HepG2 (cell line): ENCODE measurements around the gene RNF8. TPM values are rescaled to one million over a fixed set of nuclear protein-coding genes. Genes with fewer than 3 reads are reported as not detected.

Experiments used
- AFF4 ChIP-seq: sonication (generic); formaldehyde crosslinking; IDR thresholded peaks from 2 replicates; pipeline ENCODE4 v1.4.0; 2020; ENCODE audit warnings: missing genetic modification reagents
- CTCF ChIP-seq: sonication (generic); formaldehyde crosslinking; IDR thresholded peaks from 2 replicates; pipeline ENCODE4 v1.5.0; 2020; ENCODE audit warnings: mild to moderate bottlenecking, missing genetic modification reagents, moderate library complexity
- GABPA ChIP-seq, 2 experiments: IDR thresholded peaks; 2 replicates each; pipeline ENCODE4 v1.6.1; 2011 to 2016; ENCODE audit warnings: low read depth in 2 of 2, low read length in 1 of 2, missing biosample characterization in 1 of 2, missing genetic modification characterization in 1 of 2
- HHEX ChIP-seq: IDR thresholded peaks from 2 replicates; pipeline ENCODE4 v1.6.1; 2016; ENCODE audit warnings: control low read depth
- HNRNPLL ChIP-seq: fragments of 200-400 bp; formaldehyde crosslinking; IDR thresholded peaks from 2 replicates; pipeline ENCODE4 v1.6.1; 2017; ENCODE audit warnings: mild to moderate bottlenecking, low read depth, low read length; ENCODE audit not compliant: poor library complexity, severe bottlenecking
- HOMEZ ChIP-seq: IDR thresholded peaks from 2 replicates; pipeline ENCODE4 v1.6.1; 2016; ENCODE audit warnings: low read depth
- KLF11 ChIP-seq: IDR thresholded peaks from 2 replicates; pipeline ENCODE4 v1.6.1; 2016; ENCODE audit warnings: missing compliant biosample characterization
- KLF12 ChIP-seq: sonication (generic); formaldehyde crosslinking; IDR thresholded peaks from 2 replicates; pipeline ENCODE4 v1.4.0; 2020; ENCODE audit warnings: missing genetic modification reagents, borderline replicate concordance
- MIER3 ChIP-seq: IDR thresholded peaks from 2 replicates; pipeline ENCODE4 v1.6.1; 2016; ENCODE audit warnings: missing compliant biosample characterization, borderline replicate concordance
- MYPOP ChIP-seq: sonication (generic); formaldehyde crosslinking; IDR thresholded peaks from 2 replicates; pipeline ENCODE4 v1.8.1; 2023; ENCODE audit warnings: mild to moderate bottlenecking, moderate library complexity, missing genetic modification reagents
- SIN3B ChIP-seq: fragments of 150-350 bp; IDR thresholded peaks from 2 replicates; pipeline ENCODE4 v1.6.1; 2014; ENCODE audit warnings: low read length
- ZNF205 ChIP-seq: IDR thresholded peaks from 2 replicates; pipeline ENCODE4 v1.6.1; 2018; ENCODE audit warnings: missing biosample characterization, missing genetic modification reagents
- ZNF232 ChIP-seq: sonication (generic); formaldehyde crosslinking; IDR thresholded peaks from 2 replicates; pipeline ENCODE4 v1.4.0; 2020; ENCODE audit warnings: missing genetic modification reagents, borderline replicate concordance
- ZNF639 ChIP-seq: conservative IDR thresholded peaks from 2 replicates; pipeline ENCODE4 v1.6.1; 2018; ENCODE audit warnings: missing genetic modification reagents
- ZUFSP ChIP-seq: sonication (generic); formaldehyde crosslinking; IDR thresholded peaks from 2 replicates; pipeline ENCODE4 v1.9.0; 2021; ENCODE audit warnings: missing genetic modification reagents, mild to moderate bottlenecking, borderline replicate concordance
- polyA plus RNA-seq, 8 experiments: library from polyadenylated mRNA; depleted of rRNA in 3 of 8; stranded (reverse) in 7 of 8; unstranded in 1 of 8; fragments of >200 nt; fragmentation: Illumina TruSeq in 4 of 8; extraction: Trizol in 4 of 8; gene quantifications; 2 replicates each; pipeline versions ENCODE4 v1.2.1 to v1.2.3, GENCODE V29; 2011 to 2016; ENCODE audit warnings: low read depth in 4 of 8, missing spikeins in 1 of 8, mixed read lengths in 1 of 8; ENCODE audit not compliant: insufficient read depth in 1 of 8
- total RNA-seq, 5 experiments: library from RNA; depleted of rRNA; stranded (reverse); fragments of >200 nt; fragmentation: Illumina TruSeq; extraction: Trizol; gene quantifications; 2 replicates each; pipeline ENCODE4 v1.2.3, GENCODE V29; 2016; ENCODE audit warnings: low read depth in 1 of 5

The RNF8 gene
- total and polyA plus RNA-seq, 2 of the 13 experiments (the other 11 are each of a cell fraction or from before 2014, with no cell fraction given) = 21.8 to 47.6 TPM

GRCh38 chr6:37369321-37370201 is 15.8 kb downstream of the RNF8 start (continued):
- TF ChIP-seq ZUFSP (CRISPR knock-in tag) (no peak), AFF4 (CRISPR knock-in tag) (no peak), HOMEZ (0 out of 2 replicates have a peak, but pooled peaks have one; percentile 21), ZNF205 (peak; percentile 89), KLF11 (CRISPR knock-in tag) (peak; percentile 36; the same call in 1 of the 2 replicates), ZNF639 (CRISPR knock-in tag) (0 out of 2 replicates have a peak, but pooled peaks have one; percentile 24), HHEX (CRISPR knock-in tag) (peak; percentile 97), ZNF232 (CRISPR knock-in tag) (peak; percentile 55; the same call in 1 of the 2 replicates), KLF12 (CRISPR knock-in tag) (no peak), MIER3 (peak; percentile 94; the same call in 1 of the 2 replicates), CTCF (CRISPR knock-in tag) (peak; percentile 10; the same call in 1 of the 2 replicates), HNRNPLL (no peak), SIN3B (no peak), GABPA (IDR thresholded peaks at IDR 0.05; ENCODE audit: low read depth, low read length) (no peak), GABPA (CRISPR knock-in tag; IDR thresholded peaks at IDR 0.05; ENCODE audit: low read depth) (peak; percentile 37; the same call in 1 of the 2 replicates), MYPOP (CRISPR knock-in tag) (0 out of 2 replicates have a peak, but pooled peaks have one; percentile 21)
